Activated CD4-positive, alpha-beta T cell treated with anti-CD3 and anti-CD28 coated beads for 36 hours (primary cell): Measurements from ENCODE around the gene NRIP1. TPM values are rescaled to one million over a fixed set of nuclear protein-coding genes. Genes with fewer than 3 reads are reported as not detected.
A peak's percentile ranks its signal among the peaks of the same experiment; 100 is the strongest.

Source experiments
- ATAC-seq: fragments of 200-7000 bp; cut with Tn5 transposase; one replicate; pipeline ENCODE4 v1.10.0; 2021; ENCODE audit warnings: mild to moderate bottlenecking, moderate library complexity
- CTCF ChIA-PET: fragments of 350-600 bp; sonication (Branson Sonifier 250); formaldehyde crosslinking; loops from one replicate; lab custom pipeline; 2021; ENCODE audit warnings: antibody characterized with exemption; lab: Charles Lee
- POLR2A ChIA-PET: fragments of 350-600 bp; sonication (Branson Sonifier 250); formaldehyde crosslinking; loops from one replicate; lab custom pipeline; 2021; ENCODE audit warnings: antibody characterized with exemption, inconsistent platforms; lab: Charles Lee
- DNase-seq: peaks from one replicate; pipeline ENCODE4 v3.0.0-alpha.2; 2020
- H3K27ac Mint-ChIP-seq: one replicate; pipeline ENCODE4 v1.8.0; 2021; ENCODE audit warnings: mixed read lengths
- H3K27me3 Mint-ChIP-seq: one replicate; pipeline ENCODE4 v1.8.0; 2021; ENCODE audit warnings: mixed read lengths
- H3K36me3 Mint-ChIP-seq: one replicate; pipeline ENCODE4 v1.8.0; 2021; ENCODE audit warnings: low read depth, mixed read lengths
- H3K4me1 Mint-ChIP-seq: one replicate; pipeline ENCODE4 v1.8.0; 2021; ENCODE audit warnings: mixed read lengths
- H3K4me3 Mint-ChIP-seq: one replicate; pipeline ENCODE4 v1.8.0; 2021; ENCODE audit warnings: mild to moderate bottlenecking, moderate library complexity, mixed read lengths
- H3K9me3 Mint-ChIP-seq: one replicate; pipeline ENCODE4 v1.8.0; 2021; ENCODE audit warnings: low read depth, mixed read lengths
- intact Hi-C, 2 experiments: fragments of 100-400 bp; cut with DNase I in 1 of 2; cut with micrococcal nuclease in 1 of 2; formaldehyde crosslinking; loops; one replicate each; pipeline versions ENCODE4 v1.14.2 to v1.15.1; 2022 to 2024; cut with DNase I, micrococcal nuclease
- total RNA-seq, 2 experiments: library from RNA; stranded (reverse); gene quantifications; one replicate each; pipeline ENCODE4 v1.2.3, GENCODE V29; 2021

Gene NRIP1
- total RNA-seq, 2 experiments from 2014 or later, result 7.3 to 7.7 TPM

GRCh38 chr21:15093216-15093615 lies 28.4 kb upstream of the NRIP1 start:
- Mint-ChIP-seq H3K4me1 (no peaks in the 10 kb centered on the region), H3K4me3 (no peak overlapping the region), H3K36me3 (no peaks in the 10 kb centered on the region), H3K9me3 (no peaks in the 10 kb centered on the region), H3K27me3 (no peaks in the 10 kb centered on the region), H3K27ac (no peak overlapping the region)
- intact Hi-C loops, result no loop called here
- ATAC-seq (no peak), DNase-seq (no peak)
- ChIA-PET CTCF (no interaction called here), POLR2A (no interaction called here)

GRCh38 chr21:15092745-15093144 lies 27.9 kb upstream of the NRIP1 start:
- ChIA-PET CTCF (no interaction called here), POLR2A (no interaction called here)
- Mint-ChIP-seq H3K9me3 (no peaks in the 10 kb centered on the region), H3K27me3 (no peaks in the 10 kb centered on the region), H3K4me3 (no peak overlapping the region), H3K4me1 (no peaks in the 10 kb centered on the region), H3K36me3 (no peaks in the 10 kb centered on the region), H3K27ac (no peak overlapping the region)
- intact Hi-C loops, result no loop called here
- ATAC-seq, result no peak
- DNase-seq, result no peak

GRCh38 chr21:15090390-15090789 lies 25.6 kb upstream of the NRIP1 start:
- ChIA-PET POLR2A (no interaction called here), CTCF (no interaction called here)
- no peak overlapping the region for H3K27ac Mint-ChIP-seq
- H3K4me3 Mint-ChIP-seq, result no peak overlapping the region
- ATAC-seq, result no peak
- H3K4me1 Mint-ChIP-seq, result no peaks in the 10 kb centered on the region
- no peaks in the 10 kb centered on the region for H3K36me3 Mint-ChIP-seq
- no peaks in the 10 kb centered on the region for H3K27me3 Mint-ChIP-seq
- intact Hi-C loops, result no loop called here
- no peaks in the 10 kb centered on the region for H3K9me3 Mint-ChIP-seq
- DNase-seq, result no peak

GRCh38 chr21:15088488-15088887 lies 23.7 kb upstream of the NRIP1 start:
- Mint-ChIP-seq H3K4me1 (no peaks in the 10 kb centered on the region), H3K9me3 (no peaks in the 10 kb centered on the region), H3K36me3 (no peaks in the 10 kb centered on the region), H3K4me3 (no peak overlapping the region), H3K27me3 (no peaks in the 10 kb centered on the region), H3K27ac (no peak overlapping the region)
- intact Hi-C loops, result no loop called here
- DNase-seq (no peak), ATAC-seq (no peak)
- ChIA-PET CTCF (interaction anchor here (0.6 kb wide), 1 partner anchor 214 kb away, joined by 3 read pairs; no protein-coding TSS in a partner anchor), POLR2A (no interaction called here)

GRCh38 chr21:15084668-15085067 lies 19.9 kb upstream of the NRIP1 start:
- ChIA-PET CTCF (interaction anchor here (0.8 to 1.8 kb wide), 3 partner anchors 12 to 1382 kb away, joined by 3 to 5 read pairs (median 3); no protein-coding TSS in a partner anchor), POLR2A (no interaction called here)
- no peak overlapping the region for H3K27ac Mint-ChIP-seq
- no peak overlapping the region for H3K4me3 Mint-ChIP-seq
- H3K27me3 Mint-ChIP-seq, result no peaks in the 10 kb centered on the region
- DNase-seq, result no peak
- no peak for ATAC-seq
- H3K4me1 Mint-ChIP-seq, result no peaks in the 10 kb centered on the region
- no peaks in the 10 kb centered on the region for H3K36me3 Mint-ChIP-seq
- intact Hi-C loops, result no loop called here
- no peaks in the 10 kb centered on the region for H3K9me3 Mint-ChIP-seq

- no peaks in the 10 kb centered on the region for H3K36me3 Mint-ChIP-seq
- intact Hi-C loops, result no loop called here
- CTCF ChIA-PET, result no interaction called here
- H3K4me3 Mint-ChIP-seq, result no peak overlapping the region
- DNase-seq (no peak), ATAC-seq (no peak)
- peaks cover 3% of the 10 kb centered on the region for H3K27me3 Mint-ChIP-seq
- no peaks in the 10 kb centered on the region for H3K9me3 Mint-ChIP-seq
- POLR2A ChIA-PET, result no interaction called here
- no peak overlapping the region for H3K27ac Mint-ChIP-seq
- H3K4me1 Mint-ChIP-seq, result no peaks in the 10 kb centered on the region
Measured at GRCh38 chr21:15080526-15080925, 15.7 kb upstream of the NRIP1 start.

GRCh38 chr21:15079269-15079668 lies 14.5 kb upstream of the NRIP1 start:
- no peaks in the 10 kb centered on the region for H3K4me1 Mint-ChIP-seq
- no peak overlapping the region for H3K4me3 Mint-ChIP-seq
- H3K27ac Mint-ChIP-seq, result no peak overlapping the region
- peaks cover 3% of the 10 kb centered on the region for H3K27me3 Mint-ChIP-seq
- H3K36me3 Mint-ChIP-seq, result no peaks in the 10 kb centered on the region
- ATAC-seq, result no peak
- ChIA-PET POLR2A (no interaction called here), CTCF (no interaction called here)
- intact Hi-C loops, result no loop called here
- DNase-seq, result no peak
- no peaks in the 10 kb centered on the region for H3K9me3 Mint-ChIP-seq

GRCh38 chr21:15078180-15078579 lies 13.4 kb upstream of the NRIP1 start:
- Mint-ChIP-seq H3K27me3 (peaks cover 3% of the 10 kb centered on the region), H3K4me3 (no peak overlapping the region), H3K36me3 (no peaks in the 10 kb centered on the region), H3K27ac (no peak overlapping the region), H3K9me3 (no peaks in the 10 kb centered on the region), H3K4me1 (no peaks in the 10 kb centered on the region)
- DNase-seq (no peak), ATAC-seq (no peak)
- intact Hi-C loops, result no loop called here
- ChIA-PET POLR2A (no interaction called here), CTCF (no interaction called here)

GRCh38 chr21:15077529-15078145 lies 12.8 kb upstream of the NRIP1 start:
- POLR2A ChIA-PET, result no interaction called here
- CTCF ChIA-PET, result no interaction called here
- Mint-ChIP-seq H3K9me3 (no peaks in the 10 kb centered on the region), H3K36me3 (no peaks in the 10 kb centered on the region), H3K4me3 (no peak overlapping the region), H3K4me1 (no peaks in the 10 kb centered on the region), H3K27me3 (peaks cover 3% of the 10 kb centered on the region), H3K27ac (no peak overlapping the region)
- ATAC-seq (no peak), DNase-seq (no peak)
- intact Hi-C loops, result no loop called here

- Mint-ChIP-seq H3K4me3 (no peak overlapping the region), H3K27me3 (peaks cover 3% of the 10 kb centered on the region), H3K9me3 (no peaks in the 10 kb centered on the region), H3K4me1 (no peaks in the 10 kb centered on the region), H3K27ac (no peak overlapping the region), H3K36me3 (no peaks in the 10 kb centered on the region)
- POLR2A ChIA-PET, result no interaction called here
- DNase-seq (no peak), ATAC-seq (no peak)
- intact Hi-C loops, result no loop called here
- CTCF ChIA-PET, result no interaction called here
Measured at GRCh38 chr21:15076730-15077129, 11.9 kb upstream of the NRIP1 start.

- ChIA-PET POLR2A (no interaction called here), CTCF (interaction anchor here (0.7 kb wide), 1 partner anchor 21 kb away, joined by 3 read pairs; no protein-coding TSS in a partner anchor)
- H3K36me3 Mint-ChIP-seq, result no peaks in the 10 kb centered on the region
- H3K4me3 Mint-ChIP-seq, result no peak overlapping the region
- H3K27me3 Mint-ChIP-seq, result peaks cover 6% of the 10 kb centered on the region
- ATAC-seq (no peak), DNase-seq (no peak)
- no peak overlapping the region for H3K27ac Mint-ChIP-seq
- intact Hi-C loops, result no loop called here
- no peaks in the 10 kb centered on the region for H3K9me3 Mint-ChIP-seq
- peaks cover 4% of the 10 kb centered on the region for H3K4me1 Mint-ChIP-seq
Measured at GRCh38 chr21:15071009-15071408, 6.2 kb upstream of the NRIP1 start.

GRCh38 chr21:15066123-15066575 lies 1.3 kb upstream of the NRIP1 start:
- POLR2A ChIA-PET, result interaction anchor here (2.5 kb wide), 1 partner anchor 14 kb away, joined by 8 read pairs; no protein-coding TSS in a partner anchor
- ATAC-seq, result peak; percentile 37
- CTCF ChIA-PET, result no interaction called here

More at GRCh38 chr21:15066123-15066575, 1.3 kb upstream of the NRIP1 start:
- intact Hi-C loops, result loop anchor here (1.0 to 5.0 kb wide), 4 partner anchors 156 to 526 kb away; no protein-coding TSS in a partner anchor
- no peaks in the 10 kb centered on the region for H3K36me3 Mint-ChIP-seq
- peak overlapping the region; percentile 93 for H3K27ac Mint-ChIP-seq
- DNase-seq, result no peak
- no peaks in the 10 kb centered on the region for H3K9me3 Mint-ChIP-seq
- H3K4me3 Mint-ChIP-seq, result peak overlapping the region; percentile 87
- H3K27me3 Mint-ChIP-seq, result peaks cover 6% of the 10 kb centered on the region
- peaks cover 30% of the 10 kb centered on the region for H3K4me1 Mint-ChIP-seq
